Measurements from ENCODE around the gene ZNF385B.
A peak's percentile ranks its signal among the peaks of the same experiment; 100 is the strongest.

ZNF385B gene

DNA sequence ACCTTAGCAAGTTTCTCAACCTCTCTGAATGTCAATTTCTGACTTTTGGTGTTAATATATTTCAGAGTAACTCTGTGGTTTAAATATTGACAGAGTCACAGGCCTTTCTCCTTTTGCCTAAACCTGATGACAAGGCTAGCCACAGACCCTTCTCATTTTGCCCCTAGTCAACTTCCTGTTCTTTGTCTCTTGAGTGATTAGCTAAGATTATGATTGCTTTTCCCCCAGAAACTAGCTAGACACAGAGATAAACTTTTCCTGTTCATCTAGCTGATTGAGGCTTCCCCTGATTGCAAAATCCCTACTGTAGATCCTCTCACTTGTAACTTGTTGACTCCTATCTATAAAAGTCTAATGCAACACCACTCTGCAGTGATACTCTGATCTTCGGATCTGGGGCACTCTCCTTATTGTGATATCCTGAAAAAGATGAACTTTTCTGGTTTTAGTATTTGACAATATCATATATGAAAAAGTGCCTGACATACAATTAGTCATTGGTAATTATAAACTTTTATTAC is 241.4 kb downstream of the ZNF385B start:
- no peak for DNase-seq

DNA sequence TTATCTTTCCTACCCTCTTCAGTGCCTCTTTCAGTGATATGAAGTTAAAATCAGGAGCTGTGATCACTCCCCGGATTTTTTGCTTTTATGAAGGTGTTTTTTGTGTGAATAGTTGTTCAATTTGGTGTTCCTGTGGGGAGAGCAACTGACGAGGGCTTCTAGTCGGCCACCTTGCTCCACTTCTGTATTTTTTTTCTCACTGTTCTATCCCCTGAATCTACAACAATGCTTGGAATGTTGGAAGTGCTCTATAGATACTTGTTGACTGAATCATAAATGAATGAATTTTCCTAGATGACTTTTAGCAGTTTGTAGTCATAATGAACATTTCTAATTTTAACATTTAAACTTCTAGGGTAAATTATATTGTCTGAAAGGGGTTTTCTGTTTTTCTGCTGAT is 247.3 kb downstream of the ZNF385B start:
- DNase-seq = no peak

DNA sequence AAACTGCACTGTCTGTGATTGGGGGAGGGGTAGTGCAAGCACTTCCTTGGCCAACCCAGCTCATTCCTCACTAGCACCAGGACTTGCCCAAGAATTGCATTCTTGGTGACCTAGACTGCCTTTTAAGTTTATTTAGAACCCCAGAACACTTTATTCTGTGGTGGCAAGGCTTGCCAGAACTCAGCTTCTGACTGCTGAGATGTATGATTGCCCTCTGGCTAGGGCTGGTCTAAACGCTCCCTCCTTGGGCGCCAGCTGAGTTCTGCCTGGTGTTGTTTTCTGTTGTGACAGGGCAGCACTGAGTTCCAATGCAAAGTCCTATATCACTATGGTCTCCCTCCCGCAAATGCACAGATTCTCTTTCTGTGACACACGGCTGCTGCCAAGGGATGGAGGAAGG is 247.7 kb downstream of the ZNF385B start:
- DNase-seq = no peak

DNA sequence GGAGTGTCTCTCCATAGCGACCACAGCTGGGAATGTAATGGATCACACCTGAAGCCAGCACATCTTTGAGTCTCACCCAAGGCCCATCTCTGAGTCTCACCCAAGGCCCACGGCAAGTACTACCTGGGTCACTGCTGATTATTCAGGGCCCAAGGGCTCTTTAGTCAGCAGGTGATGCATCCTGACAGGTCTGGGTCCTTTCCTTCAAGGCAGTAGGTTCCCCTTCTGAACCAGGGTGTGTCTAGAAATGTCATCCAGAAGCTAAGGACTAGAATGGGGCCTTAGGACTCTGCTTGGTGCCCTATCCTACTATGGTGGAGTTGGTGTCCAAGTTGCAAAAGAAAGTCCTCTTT is 248.1 kb downstream of the ZNF385B start:
- no peak for DNase-seq

DNA sequence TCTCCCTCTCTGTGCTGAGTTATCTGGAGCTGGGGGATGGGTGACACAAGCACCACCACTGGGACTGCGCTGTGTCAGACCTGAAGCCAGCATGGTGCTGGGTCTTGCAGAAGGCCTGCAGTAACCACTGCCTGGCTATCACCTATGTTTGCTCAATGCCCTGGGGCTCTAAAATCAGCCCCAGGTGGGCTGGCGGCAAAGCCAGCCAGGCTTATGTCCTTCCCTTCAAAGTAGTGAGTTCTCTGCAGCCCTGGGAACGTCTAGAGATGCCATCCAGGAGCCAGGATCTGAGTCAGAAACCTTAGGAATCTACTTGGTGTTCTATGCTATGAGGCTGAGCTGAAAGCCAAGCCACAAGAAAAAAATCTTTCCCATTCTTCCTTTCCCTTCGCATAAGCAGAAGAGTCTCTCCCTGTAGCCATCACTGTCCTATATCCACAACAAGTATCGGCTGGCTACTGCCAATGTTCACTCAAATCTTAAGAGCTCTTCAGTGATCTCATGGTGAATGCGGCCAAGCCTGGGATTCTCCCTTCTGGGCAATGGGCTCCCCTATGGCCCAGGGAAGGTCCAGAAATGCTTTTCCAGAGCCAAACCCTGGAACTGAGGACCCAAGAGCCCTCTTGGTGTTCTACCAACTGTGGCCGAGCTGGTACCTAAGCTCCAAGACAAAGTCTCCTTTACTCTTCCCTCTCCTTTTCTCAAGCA is 248.7 kb downstream of the ZNF385B start:
- no peak for DNase-seq

DNA sequence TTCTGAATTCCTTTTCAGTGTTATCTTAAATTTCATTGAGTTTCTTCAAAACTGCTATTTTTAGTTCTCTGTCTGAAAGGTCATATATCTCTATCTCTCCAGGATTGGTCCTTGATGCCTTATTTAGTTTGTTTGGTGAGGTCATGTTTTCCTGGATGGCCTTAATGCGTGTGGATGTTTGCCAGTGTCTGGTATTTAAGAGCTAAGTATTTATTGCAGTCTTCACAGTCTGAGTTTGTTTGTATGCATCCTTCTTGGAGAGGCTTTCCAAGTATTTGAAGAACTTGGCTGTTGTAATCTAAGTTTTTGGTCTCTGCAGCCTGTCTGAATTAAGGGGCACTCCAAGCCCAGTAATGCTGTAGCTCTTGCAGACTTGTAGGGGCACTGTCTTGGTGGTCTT is 249.3 kb downstream of the ZNF385B start:
- no peak for DNase-seq

DNA sequence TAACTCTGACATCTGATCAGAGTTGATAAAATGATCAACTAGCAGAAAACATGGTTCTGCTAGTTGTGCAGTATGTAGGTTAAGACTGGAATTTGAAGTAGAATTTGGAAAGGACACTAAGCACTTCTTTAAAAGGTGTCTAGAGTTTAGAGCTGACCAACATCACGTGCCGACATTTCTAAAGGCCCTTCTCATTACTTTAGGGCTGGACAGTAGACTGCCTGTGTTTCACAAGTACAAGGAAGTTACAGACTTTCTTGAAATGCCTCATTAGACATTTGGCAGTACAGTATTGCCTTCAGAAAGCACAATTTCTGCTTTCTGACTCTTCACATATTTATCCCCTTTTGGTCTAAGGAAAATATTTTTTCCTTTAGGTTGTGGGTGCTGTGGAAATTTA is 255.3 kb downstream of the ZNF385B start:
- DNase-seq = no peak

DNA sequence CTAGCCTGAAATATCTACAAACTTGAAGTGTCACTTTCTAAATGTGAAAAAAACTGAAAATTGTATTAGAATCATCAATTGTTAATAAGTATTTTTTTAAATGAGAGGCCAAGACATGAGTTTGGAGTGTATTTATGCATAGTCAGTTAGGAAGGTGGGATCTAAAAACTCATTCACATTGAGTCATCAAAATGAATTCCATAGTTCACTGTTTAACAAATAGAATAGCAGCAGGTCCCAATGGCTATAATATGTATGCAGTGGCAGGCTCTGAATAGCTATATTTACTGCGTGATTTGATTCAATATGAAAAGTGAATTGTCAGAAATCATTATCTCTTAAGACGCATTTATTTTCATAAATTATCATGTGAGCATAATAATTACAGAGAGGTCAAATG is 256.1 kb downstream of the ZNF385B start:
- no peak for DNase-seq

DNA sequence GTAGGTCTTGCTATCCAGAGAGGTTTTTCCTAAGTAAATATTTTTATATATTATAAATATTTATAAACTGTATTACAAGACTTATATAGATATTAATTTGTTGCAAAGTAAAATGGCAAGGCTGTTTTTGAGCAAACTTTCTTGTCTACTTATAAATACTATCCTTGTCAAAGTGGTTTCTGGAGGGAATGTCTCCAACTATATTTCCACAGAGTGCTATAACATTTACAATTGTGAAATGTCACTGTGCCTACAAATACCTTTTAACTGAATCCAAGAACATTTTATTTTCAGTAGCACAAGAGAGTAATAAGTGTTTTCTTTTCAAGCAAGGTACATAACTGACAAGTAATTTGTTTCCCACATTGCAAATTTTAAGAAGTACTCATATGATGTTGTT is 256.8 kb downstream of the ZNF385B start:
- peak in 1 of 2 experiments; percentile 5 for DNase-seq

DNA sequence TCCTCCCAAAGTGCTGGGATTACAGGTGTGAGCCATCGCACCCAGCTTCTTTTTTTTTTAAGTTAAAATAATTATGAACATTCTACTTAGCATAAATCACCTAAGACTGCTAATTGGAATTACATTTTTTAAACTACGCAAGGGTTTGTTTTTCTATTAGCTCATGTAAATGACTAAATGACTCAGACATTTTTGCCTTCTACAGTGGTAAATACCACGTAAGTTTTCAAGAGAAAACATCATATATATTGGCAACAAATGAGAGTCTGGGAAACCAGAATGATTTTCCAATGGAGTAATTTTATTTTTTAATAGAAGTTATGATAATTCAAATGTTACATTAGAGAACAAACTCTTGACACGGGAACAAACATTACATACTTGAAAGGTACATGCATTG is 259.0 kb downstream of the ZNF385B start:
- DNase-seq = no peak

DNA sequence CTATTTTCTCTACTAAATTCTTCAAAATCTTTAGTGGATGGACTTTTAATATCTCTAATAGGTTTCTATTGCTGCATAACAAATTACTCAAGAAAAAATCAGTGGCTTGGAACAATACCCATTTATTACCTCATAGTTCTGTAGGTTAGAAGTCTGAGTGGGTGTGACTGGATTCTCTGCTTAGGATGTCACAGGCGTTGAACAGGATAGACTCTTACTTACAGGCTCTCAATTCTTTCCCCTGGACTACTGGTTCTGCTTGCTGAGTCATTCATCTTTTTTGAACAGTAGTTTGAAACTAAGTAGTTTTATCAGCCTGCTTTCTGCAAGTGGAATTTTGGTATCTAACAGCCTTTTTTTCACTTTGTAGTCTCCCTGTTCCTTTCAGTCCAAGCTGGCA is 265.4 kb downstream of the ZNF385B start:
- DNase-seq = no peak

DNA sequence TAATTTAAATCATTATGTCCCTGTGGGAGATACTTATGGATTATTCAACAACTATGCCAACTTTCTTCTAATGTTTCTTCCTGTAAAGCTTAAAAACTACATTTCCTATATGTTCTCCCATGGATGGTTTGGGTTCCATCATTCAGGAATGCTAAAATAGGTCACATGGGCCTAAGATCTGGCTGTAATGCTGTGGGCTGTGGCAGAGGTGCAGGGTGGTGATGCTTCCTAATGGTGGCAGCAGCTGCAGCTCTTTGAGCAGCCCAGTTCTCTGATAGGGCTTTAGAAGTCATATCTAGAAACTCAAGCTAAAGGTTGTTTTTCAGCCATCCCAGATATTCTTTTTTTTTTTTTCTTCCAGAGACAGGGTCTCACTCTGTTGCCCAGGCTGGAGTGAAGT is 266.1 kb downstream of the ZNF385B start:
- peak in 1 of 2 experiments; percentile 11 for DNase-seq

DNA sequence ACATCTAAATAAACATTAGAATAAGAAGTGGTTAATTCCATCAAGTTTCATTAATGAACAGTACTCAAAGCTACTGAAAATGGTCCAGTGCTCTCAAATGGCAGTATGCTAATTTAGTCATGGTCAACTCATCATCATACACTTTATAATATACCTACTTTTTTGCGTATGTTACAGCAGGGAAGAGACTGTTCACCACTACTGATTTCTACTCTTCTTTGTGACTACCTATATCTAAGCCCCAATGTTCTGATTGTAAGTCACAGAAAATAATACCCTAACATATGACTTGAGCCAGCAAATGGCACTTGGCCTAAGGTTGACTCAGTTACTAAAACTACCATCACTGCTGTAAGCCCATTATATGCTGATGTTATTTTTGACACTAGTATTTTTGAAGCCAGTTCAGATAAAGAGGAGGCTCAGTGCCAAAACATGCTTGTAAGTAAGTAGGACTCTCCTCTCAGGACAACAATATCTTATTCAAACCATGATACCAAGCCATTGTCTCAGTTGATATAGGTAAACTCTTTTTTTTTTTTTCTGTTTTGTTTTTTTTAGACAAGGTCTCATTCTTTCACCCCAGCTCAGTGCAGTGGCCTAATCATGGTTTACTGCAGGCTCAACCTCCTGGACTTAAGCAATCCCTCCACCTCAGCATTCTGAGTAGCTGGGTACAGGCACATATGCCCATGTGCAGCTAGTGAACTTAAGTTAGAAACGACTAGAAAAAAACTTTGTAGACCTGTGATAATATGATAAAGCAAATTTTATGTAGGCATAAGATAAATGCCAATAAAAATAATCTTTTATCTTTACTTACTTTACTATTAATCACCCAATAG is 266.9 kb downstream of the ZNF385B start:
- no peak for DNase-seq

DNA sequence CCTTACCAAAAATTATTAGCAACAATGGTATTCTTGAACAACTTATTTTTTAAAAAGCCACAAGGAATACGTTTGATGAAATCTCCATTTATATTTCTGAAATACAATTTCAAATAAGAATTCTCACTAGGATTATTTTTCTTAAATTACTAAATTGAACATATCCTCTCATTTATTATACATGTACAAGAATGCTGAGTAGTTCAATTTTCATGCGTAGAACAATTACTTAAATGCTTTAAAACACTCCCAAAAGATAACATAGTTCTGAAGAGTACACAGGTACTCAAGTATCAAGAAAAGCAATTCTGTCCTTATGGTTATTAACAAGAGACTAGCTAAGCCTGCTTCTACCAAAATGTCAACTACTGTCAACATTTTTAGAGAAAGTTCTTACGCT is 268.1 kb downstream of the ZNF385B start:
- DNase-seq = no peak

DNA sequence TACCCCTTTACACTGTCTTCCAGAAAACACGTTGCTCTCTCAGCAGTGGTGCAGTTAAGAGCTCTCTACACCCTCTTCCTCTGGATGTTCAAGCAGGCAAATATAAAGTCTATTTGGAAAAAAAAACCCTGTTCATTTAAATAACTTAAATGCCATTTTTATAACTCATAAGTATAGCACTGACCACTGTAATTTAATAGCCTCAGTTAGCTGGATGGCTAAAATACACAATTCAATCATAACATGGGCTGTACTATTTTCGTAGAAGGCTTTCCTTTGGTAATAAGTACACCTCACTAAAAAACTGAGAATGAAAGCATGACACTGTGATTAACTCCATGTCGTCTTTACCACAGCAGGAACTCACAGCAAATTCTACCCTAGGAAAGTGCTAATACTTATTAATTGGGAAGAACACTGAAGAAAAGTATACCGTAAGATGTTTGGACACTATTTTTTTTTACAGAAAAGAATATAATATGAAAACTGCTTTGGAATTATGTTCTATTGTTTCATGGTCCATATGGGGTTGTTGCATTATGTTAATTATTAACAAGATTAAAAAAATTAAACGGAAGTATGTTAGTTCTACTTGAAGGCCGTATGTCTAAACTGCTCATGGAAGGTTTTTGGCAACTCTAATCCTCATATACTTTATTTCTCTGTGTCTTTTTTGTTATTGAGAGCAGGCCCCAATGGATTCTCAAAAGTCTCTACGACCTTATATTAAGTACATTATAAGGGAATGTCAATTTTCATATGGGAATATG is 269.1 kb downstream of the ZNF385B start:
- DNase-seq = no peak

DNA sequence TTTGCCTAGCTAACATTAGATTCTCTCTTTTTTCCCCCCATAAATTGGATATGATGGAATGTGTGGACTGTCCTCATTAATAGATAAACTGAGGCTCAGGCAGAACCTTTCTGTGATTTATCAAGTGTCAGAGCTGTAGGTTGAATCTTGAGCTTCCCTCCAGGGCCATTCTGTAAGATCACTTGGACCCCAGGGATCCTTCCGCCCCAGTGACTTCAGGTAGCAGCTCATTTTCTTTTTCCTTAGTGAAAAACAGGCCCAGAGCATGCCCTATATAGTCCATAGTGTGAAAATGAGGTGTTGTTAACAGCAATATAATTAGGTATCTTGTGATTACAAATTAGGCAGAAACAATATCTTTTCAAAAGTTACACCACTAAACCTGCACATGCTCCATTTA is 269.7 kb downstream of the ZNF385B start:
- no peak for DNase-seq

DNA sequence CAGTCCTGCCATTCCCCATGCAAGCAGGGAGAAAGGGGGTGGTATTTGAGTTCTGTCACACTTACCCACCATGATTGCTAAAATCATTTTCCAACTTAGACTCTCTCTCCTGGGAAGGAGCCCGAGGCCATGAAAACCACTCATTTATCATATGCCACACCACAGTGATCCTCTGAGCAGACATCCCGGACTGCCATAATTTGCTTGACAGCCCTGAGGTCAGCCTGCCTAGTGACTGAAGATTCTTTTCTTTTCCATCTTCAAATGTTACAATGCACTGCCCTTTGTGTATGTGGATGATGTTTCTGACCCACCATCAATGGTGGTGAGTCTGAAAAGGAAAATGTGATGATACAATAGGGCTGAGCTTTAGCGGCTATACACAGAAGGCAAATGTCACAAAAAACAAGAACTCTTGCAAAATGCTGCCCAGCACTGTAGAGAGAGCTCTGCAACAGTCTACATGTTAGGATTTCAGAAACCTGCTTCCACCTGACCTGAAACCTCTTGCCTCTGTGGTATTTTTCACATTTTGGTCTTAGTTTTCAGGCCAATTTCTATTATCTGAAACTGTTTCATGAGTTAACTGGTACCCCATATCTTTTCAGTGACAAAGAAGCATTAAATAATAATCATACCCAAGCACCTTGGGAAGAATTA is 272.8 kb downstream of the ZNF385B start:
- DNase-seq = no peak

DNA sequence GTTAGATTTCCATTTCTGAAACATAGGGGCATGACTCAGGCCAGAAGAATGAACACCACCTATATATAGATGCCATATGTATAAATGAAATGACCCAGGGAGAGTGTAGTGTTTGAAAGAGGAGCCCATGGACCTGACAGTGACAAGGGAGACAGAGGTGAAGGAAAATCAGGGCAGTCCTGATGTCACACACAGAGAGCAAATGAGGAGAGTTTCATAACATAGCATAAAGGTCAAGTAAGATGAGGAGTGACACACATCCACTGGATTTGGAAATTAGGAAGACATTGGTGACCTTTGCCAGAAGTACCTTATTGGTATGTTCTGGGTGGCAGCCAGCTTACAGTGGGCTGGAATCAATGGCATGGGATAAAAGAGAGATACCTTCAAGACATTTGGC is 276.7 kb downstream of the ZNF385B start:
- DNase-seq = no peak

DNA sequence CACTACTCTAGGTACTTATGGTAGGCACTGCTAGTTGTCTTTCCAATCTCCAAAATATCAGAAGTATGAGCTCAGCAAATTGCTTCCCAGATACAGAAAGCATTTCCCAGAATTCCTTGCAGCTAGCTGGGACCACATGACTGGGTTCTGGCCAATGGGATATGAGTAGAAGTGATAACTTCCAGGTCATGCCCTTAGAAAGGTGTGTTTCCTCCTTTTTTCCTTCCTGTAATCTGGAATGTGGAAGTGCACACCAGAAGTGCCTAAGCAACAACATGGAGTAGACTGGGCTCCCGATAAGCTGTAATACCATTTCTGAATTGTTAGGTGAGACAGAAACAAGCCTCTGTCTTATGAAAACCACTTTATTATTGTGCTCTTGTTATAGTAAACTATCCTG is 279.8 kb downstream of the ZNF385B start:
- no peak for DNase-seq

DNA sequence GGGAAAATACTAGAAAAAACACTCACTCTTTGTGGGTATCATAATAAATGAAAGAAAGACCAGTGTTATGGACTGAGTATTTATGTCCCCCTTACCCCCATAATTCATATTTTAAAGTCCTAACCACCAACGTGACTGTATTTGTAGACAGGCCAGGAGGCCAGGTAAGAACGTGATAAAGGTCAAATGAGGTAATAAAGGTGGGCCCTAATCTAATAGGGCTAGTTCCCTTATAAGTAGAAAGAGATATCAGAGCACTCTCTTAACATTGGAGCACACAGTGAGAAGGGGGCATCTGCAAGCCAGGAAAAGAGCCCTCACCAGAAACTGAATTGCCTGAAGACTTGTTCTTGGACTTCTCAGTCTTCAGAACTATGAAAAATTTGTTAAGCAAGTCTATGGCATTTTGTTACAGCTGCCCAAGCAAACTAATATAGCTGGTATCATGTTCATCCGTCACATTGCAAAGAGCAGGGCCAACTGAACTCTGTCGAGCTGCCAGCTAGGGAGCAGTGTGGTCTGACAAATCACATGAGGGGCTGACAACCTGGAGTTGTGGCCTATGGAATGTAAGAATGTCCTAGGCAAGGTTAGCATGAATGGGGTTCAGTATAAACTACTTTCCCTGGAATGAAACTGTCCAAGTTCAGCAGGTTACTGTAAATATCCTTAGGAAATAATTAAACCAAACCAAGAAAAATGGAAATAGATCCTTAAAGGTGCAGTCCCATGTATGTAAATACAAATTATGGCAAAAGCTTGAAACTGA is 280.9 kb downstream of the ZNF385B start:
- DNase-seq = peak in 1 of 2 experiments; percentile 12

DNA sequence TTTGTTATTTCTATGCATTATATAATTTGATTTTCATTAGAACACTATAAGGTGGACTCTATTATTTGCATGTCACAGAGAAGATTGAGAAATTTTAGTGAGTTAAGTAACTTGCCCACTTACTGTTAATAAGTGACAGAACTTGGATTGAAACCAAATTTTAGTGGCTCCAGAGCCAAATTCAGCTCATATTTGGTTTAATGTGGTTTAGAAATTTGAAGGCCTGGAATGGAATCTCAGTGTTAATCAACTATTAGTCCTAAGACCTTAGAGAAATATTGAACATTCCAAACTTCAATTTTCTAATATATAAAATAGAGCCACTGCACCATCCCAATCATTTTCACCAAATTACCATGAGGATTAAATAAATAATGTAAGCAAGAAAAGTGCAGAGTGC is 281.6 kb downstream of the ZNF385B start:
- DNase-seq = no peak

All from NCI-H526 (cell line).